ENCODE measurements around the gene NBPF4. TPM values are rescaled to one million over a fixed set of nuclear protein-coding genes. Genes with fewer than 3 reads are reported as not detected.

The NBPF4 gene
- polyA plus RNA-seq, 1 donor from 2014 or later, result not detected

- H2AFZ ChIP-seq (ENCODE audit: low read depth, low read length), result peak overlapping the region; percentile 91
- peak overlapping the region; percentile 89 for H3K4me2 ChIP-seq (ENCODE audit: low read length)
These were observed 43.2 kb downstream of the NBPF4 start for GRCh38 chr1:108200687-108201051.

DNA sequence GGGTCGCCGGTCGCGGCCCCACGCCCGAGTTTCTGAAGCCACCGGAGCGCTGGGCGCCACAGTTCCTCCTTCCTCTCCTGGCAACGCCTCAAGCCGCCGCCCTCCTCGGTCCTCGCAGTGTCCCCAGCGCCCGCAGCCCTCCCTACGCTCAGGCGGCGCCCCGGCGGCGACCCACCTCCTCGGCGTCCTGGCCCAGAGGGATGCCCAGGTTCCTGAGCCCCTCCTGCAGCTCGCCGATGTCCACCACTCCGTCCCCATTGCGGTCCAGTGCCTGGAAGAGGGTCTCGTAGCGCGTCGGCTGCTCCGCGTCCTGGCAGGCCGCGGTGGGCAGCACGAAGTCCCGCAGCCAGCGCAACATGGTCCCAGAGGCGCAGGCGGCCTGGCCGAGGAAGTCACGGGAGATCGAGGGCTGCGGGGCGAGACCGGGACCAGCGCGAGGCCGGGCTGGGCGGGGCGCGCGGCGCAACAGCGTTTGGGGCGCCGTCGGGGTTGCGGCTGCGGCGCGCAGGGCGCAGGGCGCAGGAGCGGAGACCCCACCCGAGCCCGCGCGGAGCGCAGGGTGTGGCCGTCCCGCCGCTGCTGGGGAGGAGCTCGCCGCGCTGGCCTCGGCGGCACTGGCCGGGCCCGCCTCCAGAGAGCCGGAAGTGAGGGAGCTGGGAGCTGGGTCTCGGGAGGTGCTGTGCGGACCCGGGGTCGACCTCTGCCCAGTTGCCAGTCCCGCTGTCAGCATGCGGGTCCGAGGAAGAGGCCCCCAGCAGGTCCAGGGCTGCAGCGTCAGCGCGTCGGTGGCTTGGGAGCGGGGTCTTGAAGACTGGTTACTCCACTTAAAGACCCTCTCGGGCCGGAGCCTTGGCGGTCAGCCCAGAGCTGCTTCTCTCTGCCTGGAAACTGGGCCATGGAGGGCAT lies 43.8 kb downstream of the NBPF4 start, which contains the start of gene SLC25A24:
SLC25A24 (minus strand) TSS at position 563 of the 906 bp plus-strand sequence; CDS start at position 358, 205 bp downstream.
- H3K9me2 ChIP-seq (ENCODE audit: insufficient read depth, low read length), result no peaks in the 10 kb centered on the region
- peaks cover 35% of the 10 kb centered on the region for H3K79me2 ChIP-seq (replicated peaks; ENCODE audit: insufficient read depth, low read length)
- peak within 1 kb of the TSS; percentile 91 for H2AFZ ChIP-seq (ENCODE audit: low read depth, low read length)
- H3F3A ChIP-seq (ENCODE audit: insufficient read depth, low read length, poor library complexity, severe bottlenecking), result peaks cover 4% of the 10 kb centered on the region
- H3K4me2 ChIP-seq (ENCODE audit: low read length), result peak within 1 kb of the TSS; percentile 89
- peak within 1 kb of the TSS; percentile 94 for H3K4me3 ChIP-seq (ENCODE audit: low read length)
- no peaks in the 10 kb centered on the region for H4K20me1 ChIP-seq (ENCODE audit: insufficient read depth)
- no peaks in the 10 kb centered on the region for H3K9me3 ChIP-seq (ENCODE audit: low read length)
- H3K9ac ChIP-seq (ENCODE audit: low read length), result peak within 1 kb of the TSS; percentile 82
- peak within 1 kb of the TSS; percentile 67 for H3K27ac ChIP-seq (ENCODE audit: low read length)
- no peaks in the 10 kb centered on the region for H3K27me3 ChIP-seq (ENCODE audit: insufficient read depth, low read depth, low read length)
- no peaks in the 10 kb centered on the region for H3K36me3 ChIP-seq (ENCODE audit: insufficient read depth, low read length)
- TF ChIP-seq POLR2AphosphoS5 (IDR thresholded peaks at IDR 0.05) (peak; percentile 22), RAD21 (conservative IDR thresholded peaks at IDR 0.05) (no peak), EZH2 (IDR thresholded peaks at IDR 0.05; ENCODE audit: borderline replicate concordance, insufficient read depth, low read length, poor library complexity, severe bottlenecking) (no peak), SMC3 (conservative IDR thresholded peaks at IDR 0.05; ENCODE audit: poor library complexity) (no peak), CTCF (IDR thresholded peaks at IDR 0.05; ENCODE audit: poor library complexity, severe bottlenecking) (no peak)

More at GRCh38 chr1:108200687-108201051, 43.2 kb downstream of the NBPF4 start:
- Histone ChIP-seq H3K9me2 (ENCODE audit: insufficient read depth, low read length) (no peaks in the 10 kb centered on the region), H3K27me3 (ENCODE audit: insufficient read depth, low read depth, low read length) (no peaks in the 10 kb centered on the region), H3K27ac (ENCODE audit: low read length) (peak overlapping the region; percentile 65), H3K9me3 (ENCODE audit: low read length) (no peaks in the 10 kb centered on the region), H3F3A (ENCODE audit: insufficient read depth, low read length, poor library complexity, severe bottlenecking) (peaks cover 4% of the 10 kb centered on the region), H3K4me3 (ENCODE audit: low read length) (peak overlapping the region; percentile 94), H4K20me1 (ENCODE audit: insufficient read depth) (no peaks in the 10 kb centered on the region), H3K36me3 (ENCODE audit: insufficient read depth, low read length) (no peaks in the 10 kb centered on the region), H3K79me2 (replicated peaks; ENCODE audit: insufficient read depth, low read length) (peaks cover 35% of the 10 kb centered on the region), H3K9ac (ENCODE audit: low read length) (peak overlapping the region; percentile 82)
- TF ChIP-seq SMC3 (conservative IDR thresholded peaks at IDR 0.05; ENCODE audit: poor library complexity) (no peak), EP300 (conservative IDR thresholded peaks at IDR 0.05; ENCODE audit: poor library complexity, severe bottlenecking) (no peak), REST (IDR thresholded peaks at IDR 0.05; ENCODE audit: borderline replicate concordance) (no peak), CTCF (IDR thresholded peaks at IDR 0.05; ENCODE audit: poor library complexity, severe bottlenecking) (peak; percentile 59)

Measured in neural cell (in vitro differentiated cells).